SH-SY5Y (cell line): ENCODE data around the gene WDR70.

Experiments used
- GATA2 ChIP-seq: IDR thresholded peaks from 2 replicates; pipeline ENCODE4 v1.6.1; 2011; ENCODE audit warnings: mild to moderate bottlenecking, low read depth, low read length
- GATA3 ChIP-seq: IDR thresholded peaks from 2 replicates; pipeline ENCODE4 v1.6.1; 2011; ENCODE audit warnings: low read depth, mild to moderate bottlenecking, low read length, moderate library complexity

DNA sequence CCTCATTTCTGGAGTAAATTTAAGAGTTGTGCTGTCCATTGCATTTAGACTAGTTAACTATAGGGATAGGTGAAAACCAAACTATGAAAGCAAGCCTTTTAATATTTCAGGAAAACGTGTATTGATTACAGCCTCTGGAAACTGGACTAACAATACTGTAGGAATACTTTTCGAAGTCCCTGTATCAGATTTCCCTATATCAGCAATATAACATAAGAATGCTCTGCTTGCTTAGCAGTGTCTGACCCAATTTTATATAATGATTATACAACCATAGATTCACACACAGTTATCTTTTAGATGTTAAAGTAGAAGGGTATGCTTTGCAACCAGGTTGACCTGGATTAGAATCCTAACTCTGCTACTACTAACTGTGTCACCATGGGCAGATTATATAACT is 203.1 kb downstream of the WDR70 start:
- no peak for TF ChIP-seq GATA3
- TF ChIP-seq GATA2, result no peak
